GM18505 (cell line): ENCODE measurements around the gene ADGRD1.

ENCODE experiments used
- ATAC-seq: cut with Tn5 transposase; IDR thresholded peaks from one replicate; pipeline ENCODE4 v1.9.1; 2021; ENCODE audit not compliant: unreplicated experiment
- POLR2A ChIP-seq: IDR thresholded peaks from 4 replicates; pipeline ENCODE4 v1.6.1; 2011; ENCODE audit warnings: borderline replicate concordance; ENCODE audit not compliant: insufficient read depth, insufficient read length; ENCODE audit errors: extremely low read depth

Gene ADGRD1

GRCh38 chr12:131041968-131042833 is 88.5 kb downstream of the ADGRD1 start:
- TF ChIP-seq POLR2A = no peak
- ATAC-seq = no peak

- TF ChIP-seq POLR2A = no peak
- no peak for ATAC-seq
Measured at GRCh38 chr12:131042834-131043245, 89.1 kb downstream of the ADGRD1 start.

GRCh38 chr12:131043401-131043871 is 89.7 kb downstream of the ADGRD1 start:
- ATAC-seq = no peak
- TF ChIP-seq POLR2A = no peak

- no peak for ATAC-seq
- no peak for TF ChIP-seq POLR2A
Measured at GRCh38 chr12:131044136-131044535, 90.4 kb downstream of the ADGRD1 start.

- ATAC-seq = no peak
Measured at GRCh38 chr12:131044760-131045381, 91.2 kb downstream of the ADGRD1 start.

GRCh38 chr12:131045705-131046460 is 92.2 kb downstream of the ADGRD1 start:
- no peak for TF ChIP-seq POLR2A
- ATAC-seq = no peak

More at GRCh38 chr12:131044760-131045381, 91.2 kb downstream of the ADGRD1 start:
- TF ChIP-seq POLR2A = no peak

GRCh38 chr12:131046813-131047788 is 93.4 kb downstream of the ADGRD1 start:
- no peak for ATAC-seq
- no peak for TF ChIP-seq POLR2A

GRCh38 chr12:131047789-131048610 is 94.3 kb downstream of the ADGRD1 start:
- no peak for TF ChIP-seq POLR2A
- no peak for ATAC-seq

- ATAC-seq = no peak
Measured at GRCh38 chr12:131048611-131048990, 94.9 kb downstream of the ADGRD1 start.

GRCh38 chr12:131049002-131049401 is 95.3 kb downstream of the ADGRD1 start:
- TF ChIP-seq POLR2A = no peak
- ATAC-seq = no peak

More at GRCh38 chr12:131048611-131048990, 94.9 kb downstream of the ADGRD1 start:
- TF ChIP-seq POLR2A = no peak

GRCh38 chr12:131049549-131050339 is 96.0 kb downstream of the ADGRD1 start:
- no peak for ATAC-seq

More at GRCh38 chr12:131049549-131050339, 96.0 kb downstream of the ADGRD1 start:
- TF ChIP-seq POLR2A = no peak
